ENCODE results near the gene ANGEL1.

ANGEL1 gene, protein sequence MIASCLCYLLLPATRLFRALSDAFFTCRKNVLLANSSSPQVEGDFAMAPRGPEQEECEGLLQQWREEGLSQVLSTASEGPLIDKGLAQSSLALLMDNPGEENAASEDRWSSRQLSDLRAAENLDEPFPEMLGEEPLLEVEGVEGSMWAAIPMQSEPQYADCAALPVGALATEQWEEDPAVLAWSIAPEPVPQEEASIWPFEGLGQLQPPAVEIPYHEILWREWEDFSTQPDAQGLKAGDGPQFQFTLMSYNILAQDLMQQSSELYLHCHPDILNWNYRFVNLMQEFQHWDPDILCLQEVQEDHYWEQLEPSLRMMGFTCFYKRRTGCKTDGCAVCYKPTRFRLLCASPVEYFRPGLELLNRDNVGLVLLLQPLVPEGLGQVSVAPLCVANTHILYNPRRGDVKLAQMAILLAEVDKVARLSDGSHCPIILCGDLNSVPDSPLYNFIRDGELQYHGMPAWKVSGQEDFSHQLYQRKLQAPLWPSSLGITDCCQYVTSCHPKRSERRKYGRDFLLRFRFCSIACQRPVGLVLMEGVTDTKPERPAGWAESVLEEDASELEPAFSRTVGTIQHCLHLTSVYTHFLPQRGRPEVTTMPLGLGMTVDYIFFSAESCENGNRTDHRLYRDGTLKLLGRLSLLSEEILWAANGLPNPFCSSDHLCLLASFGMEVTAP

DNA sequence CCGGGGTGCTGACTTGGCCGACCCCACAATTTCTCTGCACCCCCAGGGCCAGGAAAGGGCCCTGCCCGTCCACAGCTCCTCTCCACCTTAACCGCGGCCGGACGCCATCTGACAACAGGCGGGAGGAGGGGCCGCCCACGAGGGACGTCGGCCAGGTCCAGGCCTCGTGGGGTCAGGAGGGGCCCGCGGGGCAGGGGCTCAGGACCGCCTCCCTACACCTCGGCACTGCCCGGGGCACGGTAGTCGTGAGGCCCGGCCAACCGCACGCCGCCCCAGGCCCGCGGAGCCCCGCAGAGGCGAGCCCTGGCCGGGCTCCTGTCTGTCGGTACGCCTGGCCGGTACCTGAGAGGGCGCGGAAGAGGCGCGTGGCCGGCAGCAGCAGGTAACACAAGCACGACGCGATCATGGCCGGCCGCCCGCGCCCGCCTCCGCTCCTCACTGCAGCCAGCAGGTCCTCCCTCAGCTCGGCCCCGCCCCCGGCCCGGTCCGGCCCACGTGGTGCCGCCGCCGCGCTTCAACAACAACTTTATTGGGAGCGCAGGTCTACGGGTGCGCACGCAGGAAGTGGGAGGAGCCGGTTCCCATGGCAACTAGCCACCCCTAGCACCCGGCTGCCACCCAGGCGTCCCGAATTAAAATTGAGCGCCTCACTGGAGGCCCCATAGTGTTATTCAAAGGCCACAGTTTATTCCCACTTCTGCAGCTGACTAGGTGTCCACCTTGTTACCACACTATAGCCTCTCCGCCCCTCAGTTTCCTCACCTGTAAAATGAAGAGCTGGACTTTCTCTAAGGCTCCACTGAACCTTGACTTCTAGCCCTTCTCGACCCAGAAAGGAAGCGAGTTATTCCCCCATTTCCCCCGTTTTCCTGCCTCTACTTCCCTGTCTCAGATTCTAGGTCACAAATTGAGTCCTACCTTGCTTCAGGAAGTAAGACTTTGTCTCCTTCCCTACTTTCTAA is at the start of gene ANGEL1:
Gene ANGEL1 (minus strand): TSS at position 461 of the 962 bp plus-strand sequence. CDS start 55 bp downstream, at position 406.
- peak; percentile 95 for DNase-seq (ENCODE audit: low spot score)

DNA sequence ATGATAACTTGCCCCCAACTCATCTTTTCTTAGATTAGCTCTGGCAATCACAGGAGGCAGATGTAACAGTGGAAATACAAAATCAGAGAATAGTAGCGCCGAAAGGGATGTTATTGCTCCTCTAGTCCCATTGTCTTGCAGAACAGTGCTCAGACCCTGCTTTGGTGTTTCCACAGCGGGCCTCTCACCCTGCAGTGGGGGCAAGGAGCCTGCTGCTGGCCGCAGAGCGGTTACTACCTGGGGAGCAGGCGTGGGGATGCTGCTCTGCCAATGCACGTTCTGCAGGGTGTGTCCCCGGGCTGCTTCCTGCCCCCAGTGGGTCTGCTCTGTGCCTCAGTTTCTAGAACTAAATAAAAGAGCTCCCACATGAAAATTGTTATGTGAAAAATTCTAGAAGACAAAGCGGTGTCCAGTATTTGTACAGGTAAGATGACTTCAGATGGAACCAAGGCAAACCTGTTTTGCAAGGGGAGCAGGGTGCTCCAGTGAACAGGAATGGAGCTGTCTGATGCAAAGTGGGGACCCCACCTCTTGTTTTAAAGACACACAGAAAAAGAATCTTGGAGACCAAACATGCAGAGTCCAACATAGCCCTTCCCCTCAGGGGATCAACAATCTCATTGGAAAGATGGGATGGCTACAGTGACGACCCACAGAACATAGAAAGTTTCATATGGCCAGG is 49.0 kb upstream of the ANGEL1 start:
- DNase-seq (ENCODE audit: low spot score): no peak

GRCh38 chr14:76856769-76857168 is 44.1 kb upstream of the ANGEL1 start:
- DNase-seq (ENCODE audit: low spot score): no peak

DNA sequence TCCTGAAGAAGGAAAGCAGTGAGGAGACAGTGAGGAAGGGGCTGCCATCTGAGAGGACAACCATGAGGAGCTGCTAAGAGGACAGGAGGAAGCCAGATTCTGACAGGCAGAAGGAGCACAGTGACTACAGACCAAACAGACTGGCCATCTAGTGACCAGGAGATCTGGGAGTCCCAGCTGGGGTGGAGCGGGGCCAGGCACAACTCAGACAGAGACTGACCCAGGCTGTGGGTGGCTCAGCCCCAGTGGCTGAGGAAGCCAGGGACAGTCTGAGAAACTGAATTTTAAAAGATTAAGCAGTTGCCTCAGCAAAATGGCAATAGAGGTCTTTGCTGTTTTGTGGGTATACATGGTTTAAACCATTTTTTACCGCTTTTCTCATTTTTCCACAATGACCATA is 42.4 kb upstream of the ANGEL1 start:
- no peak for DNase-seq (ENCODE audit: low spot score)

DNA sequence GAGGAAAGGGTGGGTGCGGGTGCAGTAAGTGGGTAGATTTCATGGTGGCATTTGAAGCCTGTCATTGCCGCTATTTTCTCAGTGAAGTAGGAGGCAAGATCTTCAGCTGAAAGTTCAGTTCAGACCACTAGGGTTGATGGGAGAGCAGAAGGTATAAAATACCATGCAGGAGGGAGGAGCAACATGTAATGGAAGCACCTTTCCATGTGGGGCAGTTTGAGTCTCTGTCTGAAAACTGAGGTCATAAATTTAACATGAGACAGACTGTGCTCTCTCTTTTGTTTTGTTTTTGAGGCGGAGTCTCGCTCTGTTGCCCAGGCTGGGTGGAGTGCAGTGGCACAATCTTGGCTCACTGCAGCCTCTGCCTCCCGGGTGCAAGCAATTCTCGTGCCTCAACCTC is 36.2 kb upstream of the ANGEL1 start:
- DNase-seq (ENCODE audit: low spot score): no peak

- DNase-seq (ENCODE audit: low spot score): no peak
Observed at GRCh38 chr14:76846331-76847047, 33.8 kb upstream of the ANGEL1 start.

- DNase-seq (ENCODE audit: low spot score): no peak
Observed at GRCh38 chr14:76844223-76844622, 31.5 kb upstream of the ANGEL1 start.

DNA sequence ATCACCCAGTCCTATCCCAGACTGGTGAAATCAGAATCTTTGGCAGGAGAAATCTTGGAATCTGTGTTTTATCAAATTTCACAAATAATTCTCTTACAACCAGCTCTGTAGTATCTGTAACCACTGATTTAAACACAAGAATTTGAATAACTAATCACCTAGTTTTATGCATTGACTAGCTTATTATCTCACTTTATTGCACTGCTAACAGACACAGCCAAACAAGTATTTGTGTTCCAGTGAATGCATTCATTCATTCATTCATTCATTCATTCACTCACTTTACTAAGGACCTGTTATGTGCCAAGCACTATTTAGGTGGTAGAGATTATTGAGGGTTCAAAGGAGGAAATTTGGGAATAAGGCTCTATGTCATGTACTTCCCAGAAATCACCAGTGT is 29.7 kb upstream of the ANGEL1 start:
- no peak for DNase-seq (ENCODE audit: low spot score)

GRCh38 chr14:76837524-76837923 is 24.8 kb upstream of the ANGEL1 start:
- no peak for DNase-seq (ENCODE audit: low spot score)

- no peak for DNase-seq (ENCODE audit: low spot score)
Observed at GRCh38 chr14:76836029-76836630, 23.4 kb upstream of the ANGEL1 start.

DNA sequence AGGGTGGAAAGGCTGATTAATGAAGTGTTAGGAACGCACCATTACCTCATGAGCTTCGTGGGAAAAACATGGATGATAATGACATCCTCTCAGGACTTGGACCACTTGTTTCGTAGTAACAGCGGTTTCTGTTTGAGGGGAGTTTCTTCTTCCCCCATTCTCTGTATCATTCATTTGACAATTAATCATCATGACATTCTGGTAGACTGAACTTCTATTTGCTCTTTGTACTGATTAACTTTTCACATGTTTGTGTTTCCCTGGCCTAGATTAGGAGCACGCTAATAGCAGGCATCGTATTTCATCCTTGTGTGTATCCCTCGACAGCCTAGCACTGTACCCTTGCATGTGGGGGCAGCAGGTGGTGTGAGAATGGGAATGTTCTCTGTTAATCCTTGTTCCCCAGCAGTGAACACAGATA is 21.6 kb upstream of the ANGEL1 start:
- no peak for DNase-seq (ENCODE audit: low spot score)

DNA sequence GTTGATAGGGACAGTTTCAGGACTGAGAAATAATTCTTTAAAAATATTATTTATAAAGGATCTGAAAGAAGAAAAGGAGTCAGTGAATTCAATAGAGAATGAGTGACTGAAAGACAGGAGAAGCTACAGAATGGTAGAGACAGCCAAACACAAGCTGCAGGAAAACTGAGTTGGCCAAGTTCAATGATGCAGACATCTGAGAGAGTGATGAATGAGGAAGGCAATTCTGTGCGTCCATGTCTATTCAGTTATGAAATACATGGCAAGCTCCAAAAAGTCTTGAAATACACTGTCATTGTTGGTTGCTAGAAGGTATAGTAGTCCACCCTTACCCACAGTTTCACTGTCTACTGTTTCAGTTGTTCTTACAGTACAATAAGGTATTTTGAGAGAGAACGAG is 20.3 kb upstream of the ANGEL1 start:
- no peak for DNase-seq (ENCODE audit: low spot score)

DNA sequence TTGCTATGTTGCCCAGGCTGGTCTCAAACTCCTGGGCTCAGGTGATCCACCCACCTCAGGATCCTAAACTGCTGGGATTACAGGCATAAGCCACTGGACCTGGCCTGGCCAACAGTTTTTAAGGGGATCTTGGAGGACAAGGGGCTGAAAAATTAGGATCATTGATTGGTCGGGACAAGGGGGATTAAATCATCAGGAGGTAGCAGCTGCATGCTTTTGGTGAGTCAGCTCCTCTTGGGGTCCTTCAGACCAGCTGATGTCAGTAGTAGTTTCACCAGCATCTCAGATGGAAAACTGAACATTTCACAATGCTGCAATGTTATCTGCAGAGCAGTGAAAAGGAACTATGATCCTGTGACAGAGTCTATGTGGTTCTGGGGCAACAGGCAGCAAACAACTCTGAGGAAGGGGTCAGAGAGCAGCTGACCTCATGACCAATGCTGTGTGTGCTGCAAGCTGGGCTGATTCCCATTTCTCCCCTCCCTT is 19.9 kb upstream of the ANGEL1 start:
- no peak for DNase-seq (ENCODE audit: low spot score)

DNA sequence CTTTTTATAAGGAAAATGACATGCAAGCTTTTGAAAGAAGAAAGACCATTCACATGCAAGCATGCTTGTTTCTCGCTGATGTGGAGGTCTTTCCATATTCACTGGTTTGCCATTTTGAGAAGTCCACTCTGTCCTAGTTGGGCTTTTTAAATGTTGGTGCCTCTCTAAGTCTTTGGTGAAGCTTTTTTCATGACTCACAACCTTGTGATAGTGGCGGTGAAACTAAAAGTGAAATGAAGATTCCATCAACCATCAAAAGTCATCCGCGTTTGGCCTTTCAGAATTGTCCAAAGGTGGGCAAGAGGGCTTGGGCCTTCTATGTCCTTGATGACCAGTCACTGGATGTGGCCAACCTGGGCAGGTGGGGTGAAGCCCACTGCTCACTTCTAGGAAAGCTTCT is 17.9 kb upstream of the ANGEL1 start:
- DNase-seq (ENCODE audit: low spot score): no peak

DNA sequence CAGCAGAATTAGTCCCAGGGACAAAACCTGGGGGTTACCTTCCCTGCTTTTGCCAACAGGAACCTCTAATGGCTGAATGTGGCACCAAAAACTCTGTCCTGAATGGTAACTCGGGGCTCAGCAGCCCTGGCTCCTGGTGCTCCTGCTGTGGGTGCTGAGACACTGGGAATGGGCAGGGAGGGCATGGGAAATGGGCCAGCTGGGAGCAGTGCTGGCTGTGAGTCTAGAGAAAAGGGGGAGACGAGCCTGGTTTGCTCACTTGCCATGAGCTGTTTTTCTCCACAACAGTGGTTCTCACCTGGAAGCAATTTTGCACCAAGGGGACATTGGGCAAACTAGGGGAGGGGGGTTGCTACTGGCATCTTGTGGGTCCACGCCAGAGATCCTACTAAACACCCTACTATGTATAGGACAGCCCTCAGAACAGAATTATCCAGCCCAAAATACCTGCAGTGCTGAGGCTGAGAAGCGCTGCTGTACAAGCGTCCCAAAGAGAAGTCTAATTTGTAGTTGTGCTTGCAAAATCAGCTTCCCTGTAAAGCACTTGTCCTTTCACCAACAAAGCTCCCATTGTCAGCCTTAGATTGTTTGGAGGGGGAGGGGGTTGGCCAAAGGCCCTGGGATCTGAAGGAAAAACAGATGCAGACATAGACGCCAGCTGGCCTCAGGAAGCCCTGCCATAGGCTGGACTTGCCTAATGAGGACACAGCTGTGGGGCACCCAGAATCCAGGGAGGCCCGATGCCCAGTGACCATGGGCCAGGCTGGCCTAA is 17.2 kb upstream of the ANGEL1 start:
- DNase-seq (ENCODE audit: low spot score): no peak

DNA sequence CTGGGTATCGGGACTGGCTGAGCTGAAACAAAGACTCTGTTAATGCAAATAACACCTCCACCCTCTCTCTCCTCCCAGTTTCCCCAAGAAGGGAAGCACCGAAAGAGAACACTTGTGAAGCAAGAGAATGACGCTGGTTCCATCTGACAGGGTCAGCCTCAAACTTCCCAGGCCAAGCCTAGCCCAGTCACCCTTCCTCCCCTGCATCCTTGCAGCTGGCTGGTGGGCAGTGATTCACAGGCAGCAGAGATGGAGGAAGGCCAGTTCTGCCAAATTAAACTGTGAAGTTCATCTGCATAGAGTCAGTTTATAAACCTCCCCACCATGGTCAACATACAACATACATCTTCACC is 16.3 kb upstream of the ANGEL1 start:
- DNase-seq (ENCODE audit: low spot score): no peak

DNA sequence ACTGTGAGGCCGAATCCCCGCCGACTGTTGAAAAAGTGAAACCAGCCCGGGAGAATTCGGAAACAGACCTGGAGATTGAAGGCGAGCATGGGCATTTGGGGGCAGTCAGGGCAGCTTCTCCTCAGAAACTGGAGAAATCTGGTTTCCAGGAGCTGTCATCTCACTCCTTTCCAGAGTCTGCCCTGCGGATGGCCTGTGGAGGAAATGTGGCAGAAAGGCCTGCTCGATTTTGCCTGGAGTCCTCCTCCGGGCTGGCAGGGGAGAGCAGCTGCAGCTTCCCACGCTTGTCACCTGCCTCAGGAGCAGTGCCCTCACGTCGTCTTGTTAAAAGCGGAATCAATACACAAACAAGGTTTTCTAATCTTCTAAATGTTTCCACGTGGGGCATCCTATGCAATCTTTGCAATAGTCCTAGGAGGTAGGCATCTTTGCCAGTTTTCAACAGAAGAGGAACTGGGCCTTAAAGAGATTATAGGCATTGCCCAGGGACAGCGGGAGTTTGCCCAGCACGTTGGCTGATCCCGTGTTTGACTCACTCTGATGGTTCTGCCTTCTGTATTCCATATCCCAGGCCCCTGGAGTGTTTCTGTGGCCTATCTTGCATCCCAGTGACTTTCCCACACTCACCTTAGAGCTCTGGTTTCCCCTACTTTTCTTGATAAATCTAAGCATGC is 15.8 kb upstream of the ANGEL1 start:
- no peak for DNase-seq (ENCODE audit: low spot score)

DNA sequence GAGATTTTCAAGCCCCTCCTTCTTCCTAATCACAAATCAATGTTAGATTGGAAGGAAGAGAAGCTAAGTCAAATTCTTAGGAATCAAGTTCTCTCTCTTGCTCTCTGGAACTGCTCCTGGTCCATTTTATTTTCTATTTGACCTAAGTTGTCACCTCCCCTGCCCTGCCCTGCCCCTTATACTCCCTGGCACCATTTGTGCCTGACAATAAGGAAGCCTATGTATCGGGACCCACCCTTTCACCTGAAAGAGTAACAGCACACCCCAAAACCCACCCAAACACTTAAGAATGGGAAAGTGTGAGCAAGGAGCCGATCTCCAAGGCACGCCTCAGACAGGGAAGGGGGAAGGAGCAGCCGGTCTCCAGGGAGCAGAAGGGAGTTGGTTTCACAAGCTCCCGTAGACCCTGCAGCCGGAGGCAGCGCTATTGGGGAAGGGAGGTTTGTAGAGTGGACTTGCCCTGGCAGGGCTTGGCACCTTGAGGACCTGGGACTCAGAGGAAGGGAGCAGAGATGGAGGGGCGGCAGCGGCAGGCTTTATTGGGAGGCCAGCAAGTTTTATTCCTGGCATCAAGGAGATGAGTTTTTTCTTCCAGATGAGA is 15.1 kb upstream of the ANGEL1 start:
- DNase-seq (ENCODE audit: low spot score): no peak

- no peak for DNase-seq (ENCODE audit: low spot score)
Observed at GRCh38 chr14:76826122-76826521, 13.4 kb upstream of the ANGEL1 start, which contains the start of gene LRRC74A. TSS of gene LRRC74A (plus strand) at chr14:76826408. CDS start at chr14:76826698, 290 bp downstream.
